ENCODE data around the gene CALD1. TPM values are rescaled to one million over a fixed set of nuclear protein-coding genes. Genes with fewer than 3 reads are reported as not detected.
A peak's percentile ranks its signal among the peaks of the same experiment; 100 is the strongest.

CALD1 gene
- total and polyA plus RNA-seq, 2 experiments from 2014 or later = 132 to 842 TPM

- TF ChIP-seq STAT1 (IDR thresholded peaks at IDR 0.05; ENCODE audit: unreplicated experiment) (no peak), ZNF331 (CRISPR knock-in tag; IDR thresholded peaks at IDR 0.05; ENCODE audit: low read depth) (no peak), POLR2AphosphoS5 (IDR thresholded peaks at IDR 0.05; ENCODE audit: low read depth) (no peak), NANOG (IDR thresholded peaks at IDR 0.05; ENCODE audit: borderline replicate concordance) (no peak), EZH2phosphoT487 (IDR thresholded peaks at IDR 0.05; ENCODE audit: unreplicated experiment) (no peak), CREB1 (CRISPR knock-in tag; IDR thresholded peaks at IDR 0.05; ENCODE audit: low read depth) (no peak), ZNF114 (CRISPR knock-in tag; IDR thresholded peaks at IDR 0.05) (no peak)
- TF ChIP-seq, protein P1, sequence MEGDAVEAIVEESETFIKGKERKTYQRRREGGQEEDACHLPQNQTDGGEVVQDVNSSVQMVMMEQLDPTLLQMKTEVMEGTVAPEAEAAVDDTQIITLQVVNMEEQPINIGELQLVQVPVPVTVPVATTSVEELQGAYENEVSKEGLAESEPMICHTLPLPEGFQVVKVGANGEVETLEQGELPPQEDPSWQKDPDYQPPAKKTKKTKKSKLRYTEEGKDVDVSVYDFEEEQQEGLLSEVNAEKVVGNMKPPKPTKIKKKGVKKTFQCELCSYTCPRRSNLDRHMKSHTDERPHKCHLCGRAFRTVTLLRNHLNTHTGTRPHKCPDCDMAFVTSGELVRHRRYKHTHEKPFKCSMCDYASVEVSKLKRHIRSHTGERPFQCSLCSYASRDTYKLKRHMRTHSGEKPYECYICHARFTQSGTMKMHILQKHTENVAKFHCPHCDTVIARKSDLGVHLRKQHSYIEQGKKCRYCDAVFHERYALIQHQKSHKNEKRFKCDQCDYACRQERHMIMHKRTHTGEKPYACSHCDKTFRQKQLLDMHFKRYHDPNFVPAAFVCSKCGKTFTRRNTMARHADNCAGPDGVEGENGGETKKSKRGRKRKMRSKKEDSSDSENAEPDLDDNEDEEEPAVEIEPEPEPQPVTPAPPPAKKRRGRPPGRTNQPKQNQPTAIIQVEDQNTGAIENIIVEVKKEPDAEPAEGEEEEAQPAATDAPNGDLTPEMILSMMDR (conservative IDR thresholded peaks at IDR 0.05; ENCODE audit: low read depth in 2 of 2) = no peak
- Histone ChIP-seq H3K36me3 (ENCODE audit: insufficient read depth) (no peaks in the 10 kb centered on the region), H2AFZ (no peak overlapping the region), H3K27ac (ENCODE audit: low read depth) (no peak overlapping the region), H3K27me3 (ENCODE audit: insufficient read depth) (no peaks in the 10 kb centered on the region), H3K4me3 (no peak overlapping the region), H3K4me2 (no peak overlapping the region), H3F3A (replicated peaks; ENCODE audit: low read depth) (no peaks in the 10 kb centered on the region), H4K20me1 (replicated peaks; ENCODE audit: insufficient read depth) (no peaks in the 10 kb centered on the region), H3K79me2 (replicated peaks; ENCODE audit: insufficient read depth) (no peaks in the 10 kb centered on the region), H3K9me2 (ENCODE audit: insufficient read depth) (peaks cover 3% of the 10 kb centered on the region; the same call in 1 of the 2 replicates), H3K4me1 (ENCODE audit: insufficient read depth) (no peaks in the 10 kb centered on the region)
- Mint-ChIP-seq H3K4me1 (no peaks in the 10 kb centered on the region; the same call in 2 of the 3 replicates), H3K9me3 (no peaks in the 10 kb centered on the region), H3K4me3 (no peak overlapping the region), H3K27me3 (ENCODE audit: insufficient read depth, low read depth, poor library complexity) (peaks cover 1% of the 10 kb centered on the region), H3K27ac (no peak overlapping the region), H3K36me3 (ENCODE audit: low read depth) (no peaks in the 10 kb centered on the region)
- ATAC-seq (no peak), DNase-seq (ENCODE audit: low spot score) (no peak)
Measured at GRCh38 chr7:134752006-134752760, 27.3 kb upstream of the CALD1 start.

- Mint-ChIP-seq H3K4me3 (no peak overlapping the region), H3K9me3 (no peaks in the 10 kb centered on the region), H3K27me3 (ENCODE audit: insufficient read depth, low read depth, poor library complexity) (no peaks in the 10 kb centered on the region), H3K36me3 (ENCODE audit: low read depth) (no peaks in the 10 kb centered on the region), H3K4me1 (no peaks in the 10 kb centered on the region; the same call in 2 of the 3 replicates), H3K27ac (no peak overlapping the region)
- Histone ChIP-seq H3K4me1 (ENCODE audit: insufficient read depth) (no peaks in the 10 kb centered on the region), H3K4me2 (no peak overlapping the region), H3K27ac (ENCODE audit: low read depth) (no peak overlapping the region), H3K27me3 (ENCODE audit: insufficient read depth) (no peaks in the 10 kb centered on the region), H3K9me2 (ENCODE audit: insufficient read depth) (no peaks in the 10 kb centered on the region), H3K4me3 (no peak overlapping the region), H3F3A (replicated peaks; ENCODE audit: low read depth) (no peaks in the 10 kb centered on the region), H2AFZ (no peak overlapping the region), H4K20me1 (replicated peaks; ENCODE audit: insufficient read depth) (no peaks in the 10 kb centered on the region), H3K79me2 (replicated peaks; ENCODE audit: insufficient read depth) (no peaks in the 10 kb centered on the region), H3K36me3 (ENCODE audit: insufficient read depth) (no peaks in the 10 kb centered on the region)
- DNase-seq (ENCODE audit: low spot score) = no peak
- ATAC-seq = no peak
- TF ChIP-seq ZNF114 (CRISPR knock-in tag; IDR thresholded peaks at IDR 0.05) = no peak
- TF ChIP-seq, protein P1 (conservative IDR thresholded peaks at IDR 0.05; ENCODE audit: low read depth in 2 of 2) = peak; percentile 66 to 71
Measured at GRCh38 chr7:134755422-134756022, 23.9 kb upstream of the CALD1 start.

Measured in GM23338 (cell line).